HEK293T (cell line): ENCODE results near the gene ISG20L2.

Source experiments
- ARNT ChIP-seq: fragments of 450-650 bp; IDR thresholded peaks from 2 replicates; pipeline ENCODE4 v1.6.1; 2017; ENCODE audit warnings: mild to moderate bottlenecking
- BHLHE40 ChIP-seq: fragments of 450-650 bp; IDR thresholded peaks from 2 replicates; pipeline ENCODE4 v1.6.1; 2016; ENCODE audit warnings: mild to moderate bottlenecking, moderate library complexity, borderline replicate concordance
- CTBP1 ChIP-seq: fragments of 450-650 bp; IDR thresholded peaks from 2 replicates; pipeline ENCODE4 v1.6.1; 2016; ENCODE audit warnings: borderline replicate concordance
- FOXA1 ChIP-seq: fragments of 450-650 bp; IDR thresholded peaks from 2 replicates; pipeline ENCODE4 v1.6.1; 2016; ENCODE audit warnings: mild to moderate bottlenecking
- FOXK2 ChIP-seq: fragments of 450-650 bp; IDR thresholded peaks from 2 replicates; pipeline ENCODE4 v1.6.1; 2016; ENCODE audit warnings: mild to moderate bottlenecking
- HDGF ChIP-seq: fragments of 450-650 bp; IDR thresholded peaks from 2 replicates; pipeline ENCODE4 v1.6.1; 2017; ENCODE audit warnings: antibody characterized with exemption, borderline replicate concordance
- NFRKB ChIP-seq: fragments of 450-650 bp; IDR thresholded peaks from 2 replicates; pipeline ENCODE4 v1.6.1; 2016; ENCODE audit warnings: mild to moderate bottlenecking, moderate library complexity
- PKNOX1 ChIP-seq: fragments of 450-650 bp; IDR thresholded peaks from 2 replicates; pipeline ENCODE4 v1.6.1; 2016
- ZNF384 ChIP-seq: fragments of 450-650 bp; IDR thresholded peaks from 2 replicates; pipeline ENCODE4 v1.6.1; 2016

- no peak for TF ChIP-seq FOXK2
- no peak for TF ChIP-seq PKNOX1
- TF ChIP-seq CTBP1, result no peak
- no peak for TF ChIP-seq BHLHE40
- TF ChIP-seq ZNF384, result no peak
- no peak for TF ChIP-seq FOXA1
- TF ChIP-seq NFRKB, result no peak
- TF ChIP-seq ARNT, result no peak
- TF ChIP-seq HDGF, result no peak
These were observed 27.8 kb upstream of the ISG20L2 start for GRCh38 chr1:156756355-156756754.
